GM21717 (cell line): Measurements from ENCODE around the gene ZNF44.

Experiments
- ATAC-seq: cut with Tn5 transposase; IDR thresholded peaks from one replicate; pipeline ENCODE4 v1.9.1; 2021; ENCODE audit warnings: mild to moderate bottlenecking, moderate library complexity; ENCODE audit not compliant: unreplicated experiment

ZNF44 gene

GRCh38 chr19:12265921-12266704 is 28.6 kb downstream of the ZNF44 start:
- no peak for ATAC-seq

- no peak for ATAC-seq
Observed at GRCh38 chr19:12261554-12261953, 33.1 kb downstream of the ZNF44 start.

- ATAC-seq, result no peak
Observed at GRCh38 chr19:12260861-12261260, 33.8 kb downstream of the ZNF44 start.

- ATAC-seq, result no peak
Observed at GRCh38 chr19:12260236-12260635, 34.4 kb downstream of the ZNF44 start.

GRCh38 chr19:12255372-12255771 is 39.3 kb downstream of the ZNF44 start:
- no peak for ATAC-seq

GRCh38 chr19:12247644-12248222 is 47.0 kb downstream of the ZNF44 start:
- no peak for ATAC-seq

- no peak for ATAC-seq
Observed at GRCh38 chr19:12244370-12244769, 50.3 kb downstream of the ZNF44 start.

GRCh38 chr19:12237143-12237839 is 57.4 kb downstream of the ZNF44 start:
- no peak for ATAC-seq

GRCh38 chr19:12232961-12233360 is 61.7 kb downstream of the ZNF44 start:
- no peak for ATAC-seq

- no peak for ATAC-seq
Observed at GRCh38 chr19:12230751-12231733, 63.6 kb downstream of the ZNF44 start.

GRCh38 chr19:12229990-12230389 is 64.7 kb downstream of the ZNF44 start:
- no peak for ATAC-seq

GRCh38 chr19:12224676-12225075 is 70.0 kb downstream of the ZNF44 start:
- ATAC-seq, result no peak

GRCh38 chr19:12222980-12223630 is 71.6 kb downstream of the ZNF44 start:
- no peak for ATAC-seq
